HepG2 (cell line): ENCODE data around the gene PRKCZ. TPM values are rescaled to one million over a fixed set of nuclear protein-coding genes. Genes with fewer than 3 reads are reported as not detected.

Experiments used
- FOXP1 ChIP-seq, 2 experiments: fragments of 450-650 bp in 1 of 2; IDR thresholded peaks; 2 replicates each; pipeline ENCODE4 v1.6.1; 2017 to 2018; ENCODE audit warnings: antibody characterized with exemption in 1 of 2
- KLF9 ChIP-seq: IDR thresholded peaks from 2 replicates; pipeline ENCODE4 v1.6.1; 2016; ENCODE audit warnings: low read depth
- NAIF1 ChIP-seq: sonication (generic); formaldehyde crosslinking; IDR thresholded peaks from 2 replicates; pipeline ENCODE4 v1.5.0; 2020; ENCODE audit warnings: mild to moderate bottlenecking, missing genetic modification reagents, borderline replicate concordance
- PHF5A ChIP-seq: IDR thresholded peaks from one replicate; pipeline ENCODE4 v1.6.1; 2018; ENCODE audit warnings: low read depth, missing genetic modification reagents; ENCODE audit not compliant: unreplicated experiment
- TRIM24 ChIP-seq: sonication (generic); formaldehyde crosslinking; IDR thresholded peaks from 2 replicates; pipeline ENCODE4 v1.8.0; 2022; ENCODE audit warnings: mild to moderate bottlenecking, missing genetic modification reagents
- ZBTB42 ChIP-seq: sonication (generic); formaldehyde crosslinking; IDR thresholded peaks from 2 replicates; pipeline ENCODE4 v1.5.0; 2020; ENCODE audit warnings: mild to moderate bottlenecking, missing genetic modification reagents
- ZZZ3 ChIP-seq: sonication (generic); formaldehyde crosslinking; IDR thresholded peaks from 2 replicates; pipeline ENCODE4 v1.4.0; 2020; ENCODE audit warnings: missing genetic modification reagents, mild to moderate bottlenecking, borderline replicate concordance
- polyA plus RNA-seq, 8 experiments: library from polyadenylated mRNA; depleted of rRNA in 3 of 8; stranded (reverse) in 7 of 8; unstranded in 1 of 8; fragments of >200 nt; fragmentation: Illumina TruSeq in 4 of 8; extraction: Trizol in 4 of 8; gene quantifications; 2 replicates each; pipeline versions ENCODE4 v1.2.1 to v1.2.3, GENCODE V29; 2011 to 2016; ENCODE audit warnings: low read depth in 4 of 8, missing spikeins in 1 of 8, mixed read lengths in 1 of 8; ENCODE audit not compliant: insufficient read depth in 1 of 8
- total RNA-seq, 5 experiments: library from RNA; depleted of rRNA; stranded (reverse); fragments of >200 nt; fragmentation: Illumina TruSeq; extraction: Trizol; gene quantifications; 2 replicates each; pipeline ENCODE4 v1.2.3, GENCODE V29; 2016; ENCODE audit warnings: low read depth in 1 of 5
- TF ChIP-seq, protein P1 (sequence below): sonication (generic); formaldehyde crosslinking; IDR thresholded peaks from 2 replicates; pipeline ENCODE4 v1.4.0; 2020; ENCODE audit warnings: mild to moderate bottlenecking, missing genetic modification reagents
- TF ChIP-seq, protein P2 (sequence below): sonication (generic); formaldehyde crosslinking; conservative IDR thresholded peaks from 2 replicates; pipeline ENCODE4 v1.5.0; 2020; ENCODE audit warnings: missing genetic modification reagents
- TF ChIP-seq, protein P3 (sequence below): sonication (generic); formaldehyde crosslinking; IDR thresholded peaks from 2 replicates; pipeline ENCODE4 v1.4.0; 2020; ENCODE audit warnings: missing genetic modification reagents, low read depth, mild to moderate bottlenecking, borderline replicate concordance
- TF ChIP-seq, protein P4 (sequence below): sonication (generic); formaldehyde crosslinking; IDR thresholded peaks from 2 replicates; pipeline ENCODE4 v1.5.1; 2020; ENCODE audit warnings: mild to moderate bottlenecking, missing genetic modification reagents, borderline replicate concordance
- TF ChIP-seq, protein P5 (sequence below), 2 experiments: sonication (generic) in 1 of 2; formaldehyde crosslinking in 1 of 2; IDR thresholded peaks; 2 replicates each; pipeline versions ENCODE4 v1.4.0 to v1.6.1; 2018 to 2020; ENCODE audit warnings: missing genetic modification reagents in 2 of 2, borderline replicate concordance in 1 of 2, low read depth in 1 of 2, mild to moderate bottlenecking in 1 of 2, missing biosample characterization in 1 of 2

PRKCZ gene
- total and polyA plus RNA-seq, 2 of the 13 experiments (the other 11 are each of a cell fraction or from before 2014, with no cell fraction given) = 34.7 to 85.2 TPM

DNA sequence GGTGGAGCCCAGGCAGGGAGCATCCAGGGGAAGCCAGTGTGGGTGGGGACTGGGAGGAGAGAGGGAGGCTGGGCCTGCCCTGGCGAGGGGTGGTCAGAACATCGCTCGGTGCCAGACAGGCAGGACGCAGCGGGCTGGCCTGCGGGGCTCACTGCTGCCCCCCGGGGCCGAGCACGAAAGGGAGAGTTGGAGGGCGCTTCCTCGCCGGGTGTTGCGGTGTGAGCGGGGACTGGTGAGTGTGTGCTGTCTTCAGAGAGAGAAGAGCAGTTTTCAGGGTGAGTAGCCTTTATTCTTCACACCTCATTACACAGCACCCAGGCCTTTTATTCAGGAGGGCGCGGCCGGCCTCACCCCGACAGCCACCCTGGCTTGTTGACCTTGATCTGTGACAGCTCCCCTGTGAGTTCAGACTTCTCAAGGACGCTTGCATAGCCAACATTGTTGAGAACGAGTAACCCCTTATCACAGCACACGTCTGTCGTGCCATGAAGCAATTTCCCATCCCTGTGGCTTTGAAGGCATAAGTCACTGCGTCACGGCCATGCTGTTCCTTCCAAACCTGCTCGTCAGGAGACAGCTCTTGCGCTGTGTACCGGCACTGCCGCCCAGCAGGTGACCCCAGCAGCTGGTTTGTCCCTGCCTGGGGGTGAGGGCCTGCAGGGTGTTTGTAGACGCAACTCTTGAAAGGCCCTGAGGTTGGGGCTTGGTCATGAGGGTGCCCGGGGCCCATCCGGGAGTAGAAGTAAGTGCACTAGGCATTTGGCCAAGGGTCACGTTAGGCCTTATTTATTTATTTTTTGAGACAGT is 54.6 kb downstream of the PRKCZ start (continued):
- TF ChIP-seq, protein P1, sequence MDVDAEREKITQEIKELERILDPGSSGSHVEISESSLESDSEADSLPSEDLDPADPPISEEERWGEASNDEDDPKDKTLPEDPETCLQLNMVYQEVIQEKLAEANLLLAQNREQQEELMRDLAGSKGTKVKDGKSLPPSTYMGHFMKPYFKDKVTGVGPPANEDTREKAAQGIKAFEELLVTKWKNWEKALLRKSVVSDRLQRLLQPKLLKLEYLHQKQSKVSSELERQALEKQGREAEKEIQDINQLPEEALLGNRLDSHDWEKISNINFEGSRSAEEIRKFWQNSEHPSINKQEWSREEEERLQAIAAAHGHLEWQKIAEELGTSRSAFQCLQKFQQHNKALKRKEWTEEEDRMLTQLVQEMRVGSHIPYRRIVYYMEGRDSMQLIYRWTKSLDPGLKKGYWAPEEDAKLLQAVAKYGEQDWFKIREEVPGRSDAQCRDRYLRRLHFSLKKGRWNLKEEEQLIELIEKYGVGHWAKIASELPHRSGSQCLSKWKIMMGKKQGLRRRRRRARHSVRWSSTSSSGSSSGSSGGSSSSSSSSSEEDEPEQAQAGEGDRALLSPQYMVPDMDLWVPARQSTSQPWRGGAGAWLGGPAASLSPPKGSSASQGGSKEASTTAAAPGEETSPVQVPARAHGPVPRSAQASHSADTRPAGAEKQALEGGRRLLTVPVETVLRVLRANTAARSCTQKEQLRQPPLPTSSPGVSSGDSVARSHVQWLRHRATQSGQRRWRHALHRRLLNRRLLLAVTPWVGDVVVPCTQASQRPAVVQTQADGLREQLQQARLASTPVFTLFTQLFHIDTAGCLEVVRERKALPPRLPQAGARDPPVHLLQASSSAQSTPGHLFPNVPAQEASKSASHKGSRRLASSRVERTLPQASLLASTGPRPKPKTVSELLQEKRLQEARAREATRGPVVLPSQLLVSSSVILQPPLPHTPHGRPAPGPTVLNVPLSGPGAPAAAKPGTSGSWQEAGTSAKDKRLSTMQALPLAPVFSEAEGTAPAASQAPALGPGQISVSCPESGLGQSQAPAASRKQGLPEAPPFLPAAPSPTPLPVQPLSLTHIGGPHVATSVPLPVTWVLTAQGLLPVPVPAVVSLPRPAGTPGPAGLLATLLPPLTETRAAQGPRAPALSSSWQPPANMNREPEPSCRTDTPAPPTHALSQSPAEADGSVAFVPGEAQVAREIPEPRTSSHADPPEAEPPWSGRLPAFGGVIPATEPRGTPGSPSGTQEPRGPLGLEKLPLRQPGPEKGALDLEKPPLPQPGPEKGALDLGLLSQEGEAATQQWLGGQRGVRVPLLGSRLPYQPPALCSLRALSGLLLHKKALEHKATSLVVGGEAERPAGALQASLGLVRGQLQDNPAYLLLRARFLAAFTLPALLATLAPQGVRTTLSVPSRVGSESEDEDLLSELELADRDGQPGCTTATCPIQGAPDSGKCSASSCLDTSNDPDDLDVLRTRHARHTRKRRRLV (CRISPR knock-in tag) = no peak
- TF ChIP-seq, protein P2, sequence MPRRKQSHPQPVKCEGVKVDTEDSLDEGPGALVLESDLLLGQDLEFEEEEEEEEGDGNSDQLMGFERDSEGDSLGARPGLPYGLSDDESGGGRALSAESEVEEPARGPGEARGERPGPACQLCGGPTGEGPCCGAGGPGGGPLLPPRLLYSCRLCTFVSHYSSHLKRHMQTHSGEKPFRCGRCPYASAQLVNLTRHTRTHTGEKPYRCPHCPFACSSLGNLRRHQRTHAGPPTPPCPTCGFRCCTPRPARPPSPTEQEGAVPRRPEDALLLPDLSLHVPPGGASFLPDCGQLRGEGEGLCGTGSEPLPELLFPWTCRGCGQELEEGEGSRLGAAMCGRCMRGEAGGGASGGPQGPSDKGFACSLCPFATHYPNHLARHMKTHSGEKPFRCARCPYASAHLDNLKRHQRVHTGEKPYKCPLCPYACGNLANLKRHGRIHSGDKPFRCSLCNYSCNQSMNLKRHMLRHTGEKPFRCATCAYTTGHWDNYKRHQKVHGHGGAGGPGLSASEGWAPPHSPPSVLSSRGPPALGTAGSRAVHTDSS = no peak
- TF ChIP-seq, protein P3, sequence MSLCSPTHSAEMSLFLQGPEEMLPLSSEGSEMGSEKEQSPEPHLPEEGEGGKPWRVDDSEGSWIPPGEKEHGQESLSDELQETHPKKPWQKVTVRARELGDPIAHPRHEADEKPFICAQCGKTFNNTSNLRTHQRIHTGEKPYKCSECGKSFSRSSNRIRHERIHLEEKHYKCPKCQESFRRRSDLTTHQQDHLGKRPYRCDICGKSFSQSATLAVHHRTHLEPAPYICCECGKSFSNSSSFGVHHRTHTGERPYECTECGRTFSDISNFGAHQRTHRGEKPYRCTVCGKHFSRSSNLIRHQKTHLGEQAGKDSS (CRISPR knock-in tag) = no peak
- TF ChIP-seq NAIF1 (CRISPR knock-in tag) = no peak
- TF ChIP-seq ZZZ3 = no peak; the same call in 1 of the 2 replicates
- no peak for TF ChIP-seq KLF9 (CRISPR knock-in tag)
- TF ChIP-seq PHF5A (CRISPR knock-in tag) = peak; percentile 52
- TF ChIP-seq ZBTB42 (CRISPR knock-in tag) = no peak
- no peak for TF ChIP-seq TRIM24 (CRISPR knock-in tag)
- TF ChIP-seq, protein P4, sequence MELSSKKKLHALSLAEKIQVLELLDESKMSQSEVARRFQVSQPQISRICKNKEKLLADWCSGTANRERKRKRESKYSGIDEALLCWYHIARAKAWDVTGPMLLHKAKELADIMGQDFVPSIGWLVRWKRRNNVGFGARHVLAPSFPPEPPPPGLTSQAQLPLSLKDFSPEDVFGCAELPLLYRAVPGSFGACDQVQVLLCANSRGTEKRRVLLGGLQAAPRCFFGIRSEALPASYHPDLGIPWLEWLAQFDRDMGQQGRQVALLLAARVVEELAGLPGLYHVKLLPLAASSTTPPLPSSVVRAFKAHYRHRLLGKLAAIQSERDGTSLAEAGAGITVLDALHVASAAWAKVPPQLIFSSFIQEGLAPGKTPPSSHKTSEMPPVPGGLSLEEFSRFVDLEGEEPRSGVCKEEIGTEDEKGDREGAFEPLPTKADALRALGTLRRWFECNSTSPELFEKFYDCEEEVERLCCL (CRISPR knock-in tag) = no peak
- TF ChIP-seq, protein P5, sequence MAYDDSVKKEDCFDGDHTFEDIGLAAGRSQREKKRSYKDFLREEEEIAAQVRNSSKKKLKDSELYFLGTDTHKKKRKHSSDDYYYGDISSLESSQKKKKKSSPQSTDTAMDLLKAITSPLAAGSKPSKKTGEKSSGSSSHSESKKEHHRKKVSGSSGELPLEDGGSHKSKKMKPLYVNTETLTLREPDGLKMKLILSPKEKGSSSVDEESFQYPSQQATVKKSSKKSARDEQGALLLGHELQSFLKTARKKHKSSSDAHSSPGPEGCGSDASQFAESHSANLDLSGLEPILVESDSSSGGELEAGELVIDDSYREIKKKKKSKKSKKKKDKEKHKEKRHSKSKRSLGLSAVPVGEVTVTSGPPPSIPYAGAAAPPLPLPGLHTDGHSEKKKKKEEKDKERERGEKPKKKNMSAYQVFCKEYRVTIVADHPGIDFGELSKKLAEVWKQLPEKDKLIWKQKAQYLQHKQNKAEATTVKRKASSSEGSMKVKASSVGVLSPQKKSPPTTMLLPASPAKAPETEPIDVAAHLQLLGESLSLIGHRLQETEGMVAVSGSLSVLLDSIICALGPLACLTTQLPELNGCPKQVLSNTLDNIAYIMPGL (CRISPR knock-in tag; IDR thresholded peaks at IDR 0.05; ENCODE audit: borderline replicate concordance in 1 of 2, low read depth in 1 of 2) = no peak; a peak in 1 of 4 replicates
- TF ChIP-seq FOXP1 (IDR thresholded peaks at IDR 0.05) = no peak
- TF ChIP-seq FOXP1 (CRISPR knock-in tag; IDR thresholded peaks at IDR 0.05) = peak; percentile 50
